BJ (cell line): ENCODE results near the gene TBC1D2. TPM values are rescaled to one million over a fixed set of nuclear protein-coding genes. Genes with fewer than 3 reads are reported as not detected.

Experiments
- CTCF ChIA-PET: fragments of 350-600 bp; formaldehyde crosslinking; extraction: SDS; loops from one replicate; lab custom pipeline; 2021; ENCODE audit warnings: antibody characterized with exemption, inconsistent platforms; lab: Yijun Ruan, JAX
- POLR2A ChIA-PET: fragments of 300-600 bp; sonication (Branson Sonifier 250); formaldehyde crosslinking; extraction: SDS; loops from one replicate; lab custom pipeline; 2021; ENCODE audit warnings: antibody characterized with exemption; lab: Charles Lee
- DNase-seq: peaks from one replicate; pipeline ENCODE4 v3.0.0-alpha.2; 2011; ENCODE audit warnings: low read depth
- H3K27me3 ChIP-seq: 2 replicates; pipeline ENCODE4 v1.6.0; 2011; ENCODE audit warnings: low read length; ENCODE audit not compliant: control insufficient read depth, insufficient read depth
- H3K36me3 ChIP-seq: 2 replicates; pipeline ENCODE4 v1.5.1; 2011; ENCODE audit warnings: low read length; ENCODE audit not compliant: control insufficient read depth, insufficient read depth
- H3K4me3 ChIP-seq: 2 replicates; pipeline ENCODE4 v1.5.1; 2011; ENCODE audit warnings: low read depth, mild to moderate bottlenecking, control low read depth, low read length
- CTCF ChIP-seq: IDR thresholded peaks from 2 replicates; pipeline ENCODE4 v1.5.1; 2011; ENCODE audit warnings: low read depth, mild to moderate bottlenecking, control low read depth, inconsistent platforms, low read length, moderate library complexity; ENCODE audit not compliant: insufficient read depth
- polyA plus RNA-seq: library from polyadenylated mRNA; depleted of rRNA; stranded (reverse); fragments of >200 nt; gene quantifications from 2 replicates; pipeline ENCODE4 v1.2.3, GENCODE V29; 2011

TBC1D2 gene
- polyA plus RNA-seq, 1 experiment, result 70.3 TPM

- ChIA-PET CTCF (interaction anchor here (1.0 kb wide), 1 partner anchor 1195 kb away, joined by 3 read pairs; no protein-coding TSS in a partner anchor), POLR2A (no interaction called here)
- peaks cover 15% of the 10 kb centered on the region for H3K36me3 ChIP-seq
These were observed 21.1 kb downstream of the TBC1D2 start for GRCh38 chr9:98234245-98234825.

GRCh38 chr9:98232926-98233325, 22.5 kb downstream of the TBC1D2 start:
- H3K27me3 ChIP-seq, result no peaks in the 10 kb centered on the region
- H3K4me3 ChIP-seq, result no peak overlapping the region
- peaks cover 19% of the 10 kb centered on the region for H3K36me3 ChIP-seq
- DNase-seq, result no peak
- CTCF ChIA-PET, result interaction anchor here (1.2 kb wide), 1 partner anchor 9 kb away, joined by 3 read pairs; no protein-coding TSS in a partner anchor
- POLR2A ChIA-PET, result no interaction called here
- no peak for TF ChIP-seq CTCF

More at GRCh38 chr9:98234245-98234825, 21.1 kb downstream of the TBC1D2 start:
- DNase-seq, result no peak
- H3K4me3 ChIP-seq, result no peak overlapping the region
- no peak for TF ChIP-seq CTCF
- H3K27me3 ChIP-seq, result no peaks in the 10 kb centered on the region

GRCh38 chr9:98231770-98232478, 23.5 kb downstream of the TBC1D2 start:
- peaks cover 21% of the 10 kb centered on the region for H3K36me3 ChIP-seq
- no peak for TF ChIP-seq CTCF
- H3K4me3 ChIP-seq, result no peak overlapping the region
- POLR2A ChIA-PET, result interaction anchor here (0.6 kb wide), 1 partner anchor 17 kb away, joined by 7 read pairs; no protein-coding TSS in a partner anchor
- DNase-seq, result no peak
- H3K27me3 ChIP-seq, result no peaks in the 10 kb centered on the region
- CTCF ChIA-PET, result interaction anchor here (0.7 to 1.2 kb wide), 2 partner anchors 10 to 12 kb away, joined by 3 read pairs; no protein-coding TSS in a partner anchor

- DNase-seq, result no peak
- ChIA-PET POLR2A (interaction anchor here (0.6 kb wide), 1 partner anchor 18 kb away, joined by 7 read pairs; no protein-coding TSS in a partner anchor), CTCF (interaction anchor here (0.7 to 2.0 kb wide), 2 partner anchors 13 to 20 kb away, joined by 3 to 5 read pairs; no protein-coding TSS in a partner anchor)
- H3K36me3 ChIP-seq, result peaks cover 24% of the 10 kb centered on the region
- no peak overlapping the region for H3K4me3 ChIP-seq
- TF ChIP-seq CTCF, result no peak
- no peaks in the 10 kb centered on the region for H3K27me3 ChIP-seq
These were observed 24.7 kb downstream of the TBC1D2 start for GRCh38 chr9:98230789-98231188.

DNA sequence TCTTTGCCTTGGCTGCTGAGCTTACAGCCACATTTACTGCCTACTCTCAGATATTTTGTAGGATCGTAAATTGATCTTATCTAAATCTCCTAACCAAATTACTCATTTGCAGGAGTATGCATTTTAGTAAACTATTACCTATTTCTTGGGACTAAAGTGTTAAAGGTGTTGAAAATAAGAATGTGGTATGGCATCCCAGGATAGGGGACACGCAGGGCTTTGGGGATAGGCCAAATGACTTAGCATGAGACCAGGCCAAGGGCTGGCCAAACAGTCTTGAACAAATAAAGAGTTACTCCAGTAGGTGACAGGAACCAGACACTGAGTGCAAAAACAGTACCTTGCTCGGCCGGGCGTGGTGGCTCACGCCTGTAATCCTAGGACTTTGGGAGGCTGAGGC, 25.1 kb downstream of the TBC1D2 start:
- POLR2A ChIA-PET, result interaction anchor here (0.6 kb wide), 1 partner anchor 597 kb away, joined by 3 read pairs; the partner anchor contains the start of gene NCBP1
- CTCF ChIA-PET, result interaction anchor here (1.1 to 2.0 kb wide), 2 partner anchors 20 to 23 kb away, joined by 3 to 5 read pairs; no protein-coding TSS in a partner anchor
- TF ChIP-seq CTCF, result no peak
- no peaks in the 10 kb centered on the region for H3K27me3 ChIP-seq
- no peak for DNase-seq
- no peak overlapping the region for H3K4me3 ChIP-seq
- peaks cover 24% of the 10 kb centered on the region for H3K36me3 ChIP-seq
